Stimulated activated CD4-positive, alpha-beta T cell treated with anti-CD3 and anti-CD28 coated beads, Interleukin-4, amount 100 ng/mL, for 4 hours (primary cell): ENCODE data around the gene SLC7A6.

ENCODE experiments used
- DNase-seq, 2 experiments: peaks; one replicate each; pipeline ENCODE4 v3.0.0-alpha.2; 2020

Gene SLC7A6

GRCh38 chr16:68348639-68349445 is 84.5 kb downstream of the SLC7A6 start:
- DNase-seq, result no peak

GRCh38 chr16:68349838-68350410 is 85.6 kb downstream of the SLC7A6 start:
- no peak for DNase-seq

GRCh38 chr16:68350813-68351350 is 86.6 kb downstream of the SLC7A6 start:
- DNase-seq, result no peak
